NCI-H146 (cell line): ENCODE results near the gene AGAP5.
A peak's percentile ranks its signal among the peaks of the same experiment; 100 is the strongest.
"Not testable (repeated sequence)": the region's sequence is repeated elsewhere in the genome, so short reads cannot be mapped to it uniquely, and the experiment has no call there.

ENCODE experiments used
- DNase-seq: peaks from one replicate; lab custom pipeline; 2025; lab: John Stamatoyannopoulos, UW

AGAP5 gene

GRCh38 chr10:73697675-73698159 lies at the start of gene AGAP5:
TSS of gene AGAP5 (minus strand) at chr10:73698109. CDS start at chr10:73697755, 354 bp downstream.
- not testable (repeated sequence) for DNase-seq

DNA sequence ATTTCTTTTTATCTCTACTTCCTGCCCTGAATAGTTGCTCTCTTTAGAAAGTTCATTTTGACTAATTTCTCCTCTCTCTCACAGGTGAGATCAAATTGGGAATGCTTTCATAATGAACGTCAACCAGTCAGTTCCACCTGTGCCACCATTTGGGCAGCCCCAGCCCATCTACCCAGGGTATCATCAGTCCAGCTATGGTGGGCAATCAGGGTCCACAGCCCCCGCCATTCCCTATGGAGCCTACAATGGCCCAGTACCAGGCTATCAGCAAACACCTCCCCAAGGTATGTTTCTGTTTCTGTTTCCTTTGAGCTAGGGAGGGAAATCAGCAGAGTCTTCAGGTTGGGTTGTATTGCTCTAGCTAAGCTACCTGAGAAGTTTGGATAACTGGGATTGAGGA lies 48.8 kb upstream of the AGAP5 start:
- DNase-seq: no peak

DNA sequence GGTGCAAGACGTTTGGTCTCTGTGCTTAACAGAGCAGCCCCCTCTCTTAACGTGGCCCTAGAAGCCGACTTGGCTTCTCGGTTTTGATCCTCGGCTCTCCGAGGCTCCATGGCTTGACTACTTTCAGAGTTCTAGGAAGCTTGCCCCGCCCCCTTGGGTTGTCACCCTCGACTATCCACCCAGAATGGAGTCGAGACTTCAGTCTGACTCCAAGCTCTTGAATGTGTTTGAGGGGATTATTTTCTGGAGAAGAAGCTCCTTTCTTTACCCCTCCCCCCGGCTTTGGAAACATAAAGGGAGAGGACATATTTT lies 46.7 kb upstream of the AGAP5 start:
- DNase-seq: peak; percentile 41

DNA sequence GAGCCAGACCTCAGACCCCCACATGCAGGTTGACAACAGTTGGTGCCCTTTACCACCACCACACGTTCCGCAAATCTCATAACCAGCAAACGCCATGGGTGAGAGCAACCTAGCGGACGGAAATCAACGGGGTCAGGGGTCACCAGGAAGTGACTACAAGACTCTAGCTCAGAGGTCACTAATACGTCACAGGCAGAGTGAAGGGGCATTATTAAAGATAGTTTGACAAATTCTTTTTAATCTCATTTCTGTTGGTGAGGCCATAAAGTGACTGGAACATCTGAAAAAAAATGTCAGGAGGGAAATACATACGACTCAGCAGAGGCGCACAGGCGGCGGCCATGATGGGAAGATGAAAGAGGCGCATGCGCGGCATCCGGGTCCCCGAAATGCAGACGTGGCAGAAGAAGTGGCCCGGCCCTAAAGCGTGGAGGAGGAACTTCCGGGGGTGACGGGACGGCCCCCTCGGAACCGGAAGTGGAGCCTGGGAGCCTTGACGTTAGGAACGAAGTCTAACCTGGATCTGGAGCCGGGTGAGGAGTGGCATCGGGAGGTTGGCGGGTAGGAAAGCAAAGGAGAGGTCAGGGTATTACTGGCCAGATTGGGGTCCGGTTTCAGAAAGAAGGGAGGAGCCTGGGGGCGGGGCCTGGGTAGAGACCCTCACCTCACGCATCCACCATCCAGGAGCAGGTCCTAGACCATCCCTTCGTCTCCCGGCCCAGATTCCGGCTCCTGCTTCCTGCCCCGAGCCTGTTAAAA lies 46.2 kb upstream of the AGAP5 start, which contains the start of gene SEC24C:
Gene SEC24C (plus strand): TSS at position 468 of the 759 bp plus-strand sequence. CDS start 2,461 bp downstream, outside the sequence.
- peak; percentile 97 for DNase-seq

DNA sequence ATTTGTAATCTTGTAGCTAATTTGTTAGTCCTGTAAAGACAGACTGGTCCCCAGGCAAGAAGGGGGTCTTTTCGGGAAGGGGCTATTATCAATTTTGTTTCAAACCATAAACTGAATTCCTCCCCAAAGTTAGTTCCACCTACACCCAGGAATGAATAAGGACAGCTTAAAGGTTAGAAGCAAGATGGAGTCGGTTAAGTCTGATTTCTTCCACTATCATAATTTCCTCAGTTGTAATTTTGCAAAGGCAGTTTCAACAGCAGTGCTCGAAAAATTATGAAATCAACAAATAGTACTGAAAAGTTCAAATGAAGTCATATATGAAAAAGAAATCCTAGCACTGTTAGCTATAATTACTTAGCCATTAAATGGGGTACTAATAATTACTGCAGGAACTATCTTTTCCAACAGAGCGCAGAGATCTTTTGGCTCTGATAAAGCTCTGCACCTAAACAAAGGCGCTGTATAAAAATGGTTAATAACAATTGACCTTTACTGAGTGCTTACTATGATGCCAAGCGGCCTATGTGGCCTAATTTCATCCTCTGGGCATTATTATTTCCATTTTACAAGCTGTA lies 45.5 kb upstream of the AGAP5 start:
- DNase-seq: no peak

DNA sequence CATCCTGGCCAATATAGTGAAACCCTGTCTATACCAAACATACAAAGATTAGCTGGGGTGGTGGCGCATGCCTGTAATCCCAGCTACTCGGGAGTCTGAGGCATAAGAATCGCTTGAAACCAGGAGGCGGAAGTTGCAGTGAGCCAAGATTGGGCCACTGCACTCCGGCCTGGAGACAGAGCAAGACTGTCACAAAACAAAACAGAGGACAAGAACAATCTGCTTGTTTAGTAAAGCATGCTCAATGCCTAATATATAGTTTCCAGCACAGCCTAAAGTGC lies 44.5 kb upstream of the AGAP5 start:
- no peak for DNase-seq

DNA sequence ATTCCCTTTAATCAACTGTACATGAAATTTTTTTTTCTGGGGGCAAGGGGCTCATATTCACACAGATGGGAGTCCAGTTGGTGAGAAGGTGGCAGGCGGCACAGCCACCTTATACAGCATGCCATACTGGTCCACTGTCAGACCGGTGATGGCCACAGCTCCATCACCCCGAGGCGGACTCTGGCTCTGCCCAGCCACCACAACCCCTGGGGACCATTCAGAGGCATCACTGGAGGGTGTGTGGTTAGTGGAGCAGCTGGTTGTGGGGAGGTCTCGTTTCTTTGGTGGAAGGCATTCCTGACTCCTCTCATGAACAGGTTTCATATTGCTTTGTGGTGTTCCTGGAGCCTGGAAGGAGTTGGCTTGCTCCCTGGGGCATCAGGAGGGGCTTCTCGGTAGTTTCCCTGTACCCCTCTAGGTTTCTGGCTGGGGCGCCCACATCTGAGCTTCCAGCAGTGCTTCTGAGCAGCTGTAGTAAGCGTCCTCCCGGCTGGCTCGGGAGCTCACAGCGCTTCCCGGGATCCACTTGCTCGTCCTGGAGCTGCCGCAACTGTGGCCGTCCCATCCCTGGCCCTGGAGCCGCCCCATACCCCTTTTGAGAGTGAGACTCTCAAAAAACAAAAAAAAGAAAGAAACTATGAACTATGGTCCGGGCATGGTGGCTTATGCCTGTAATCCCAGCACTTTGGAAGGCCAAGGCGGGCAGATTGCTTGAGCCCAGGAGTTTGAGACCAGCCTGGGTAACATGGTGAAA lies 42.8 kb upstream of the AGAP5 start:
- DNase-seq: not testable (repeated sequence)

DNA sequence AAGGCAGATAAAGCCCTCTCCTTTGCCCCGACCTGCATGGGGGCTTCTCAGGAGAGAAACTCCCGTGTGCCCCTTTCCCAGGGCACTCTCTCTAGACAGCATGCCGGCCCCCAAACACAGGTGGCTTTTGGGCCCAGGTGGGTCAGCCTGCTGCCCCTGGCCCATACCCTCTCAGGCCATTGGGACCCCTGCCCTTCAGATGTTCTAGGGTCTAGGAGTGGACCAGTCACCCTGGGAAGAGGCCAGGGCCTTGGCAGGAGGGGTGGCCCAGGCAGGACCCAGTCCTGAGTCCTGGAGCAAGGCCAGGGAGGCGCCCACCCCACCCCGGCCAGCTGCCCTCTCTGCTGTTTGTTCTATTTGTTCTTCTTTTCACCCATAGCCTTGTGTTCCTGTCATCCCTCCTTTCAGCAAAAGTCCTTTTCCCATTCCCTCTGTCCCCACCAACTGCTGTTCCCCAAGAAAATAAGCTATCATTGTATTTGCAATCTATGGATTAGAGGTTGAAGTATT lies 36.9 kb upstream of the AGAP5 start:
- DNase-seq: no peak

- DNase-seq: no peak
These were observed 36.3 kb upstream of the AGAP5 start for GRCh38 chr10:73734028-73734720.

DNA sequence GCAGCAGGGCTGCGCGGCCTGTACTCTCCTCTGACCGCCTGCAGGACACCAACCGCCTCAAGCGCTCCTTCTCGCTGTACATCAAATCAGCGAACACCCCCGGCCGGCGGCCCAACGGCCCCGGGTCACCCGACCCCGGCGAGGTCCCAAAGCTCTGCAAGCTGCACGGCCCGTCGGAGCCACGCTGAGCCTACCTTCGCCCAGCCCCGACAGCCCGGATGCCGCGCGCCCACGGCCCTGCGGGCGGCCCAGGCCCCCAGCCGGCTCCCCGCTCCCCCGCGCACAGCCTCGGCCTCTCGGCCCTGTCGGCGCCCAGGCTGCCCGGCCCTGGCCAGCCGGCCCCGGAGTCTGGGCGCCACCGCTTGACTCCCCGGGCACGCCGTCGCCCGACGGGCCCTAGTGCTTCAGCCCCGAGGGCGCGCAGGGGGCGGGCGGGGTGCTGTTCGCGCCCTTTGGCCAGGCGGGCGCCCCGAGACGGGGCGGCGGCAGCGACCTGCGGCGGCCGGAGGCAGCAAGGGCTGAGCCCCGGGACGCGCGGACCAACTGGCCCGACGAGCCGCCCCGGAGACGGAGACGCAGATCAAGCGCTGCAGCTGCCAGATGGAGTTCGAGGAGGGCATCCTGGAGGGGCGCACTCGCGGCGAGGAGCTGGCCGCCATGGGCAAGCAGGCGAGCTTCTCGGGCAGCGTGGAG lies 35.2 kb upstream of the AGAP5 start:
- DNase-seq: no peak

DNA sequence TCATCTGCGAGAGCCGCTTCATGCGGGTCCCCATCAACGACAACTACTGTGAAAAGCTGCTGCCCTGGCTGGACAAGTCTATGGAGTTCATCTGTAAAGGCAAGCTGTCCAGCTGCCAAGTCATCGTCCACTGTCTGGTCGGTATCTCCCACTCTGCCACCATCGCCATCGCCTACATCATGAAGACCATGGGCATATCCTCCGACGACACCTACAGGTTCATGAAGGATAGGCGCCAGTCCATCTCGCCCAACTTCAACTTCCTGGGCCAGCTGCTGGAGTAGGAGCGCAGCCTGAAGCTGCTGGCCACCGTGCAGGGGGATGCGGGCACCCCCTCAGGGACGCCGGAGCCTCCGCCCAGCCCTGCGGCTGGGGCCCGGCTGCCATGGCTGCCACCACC lies 34.5 kb upstream of the AGAP5 start:
- DNase-seq: no peak

- DNase-seq: no peak
These were observed 33.9 kb upstream of the AGAP5 start for GRCh38 chr10:73731588-73732375.

- DNase-seq: peak; percentile 83
These were observed 32.4 kb upstream of the AGAP5 start for GRCh38 chr10:73730153-73730906.

- peak; percentile 6 for DNase-seq
These were observed 31.9 kb upstream of the AGAP5 start for GRCh38 chr10:73729781-73730152.

DNA sequence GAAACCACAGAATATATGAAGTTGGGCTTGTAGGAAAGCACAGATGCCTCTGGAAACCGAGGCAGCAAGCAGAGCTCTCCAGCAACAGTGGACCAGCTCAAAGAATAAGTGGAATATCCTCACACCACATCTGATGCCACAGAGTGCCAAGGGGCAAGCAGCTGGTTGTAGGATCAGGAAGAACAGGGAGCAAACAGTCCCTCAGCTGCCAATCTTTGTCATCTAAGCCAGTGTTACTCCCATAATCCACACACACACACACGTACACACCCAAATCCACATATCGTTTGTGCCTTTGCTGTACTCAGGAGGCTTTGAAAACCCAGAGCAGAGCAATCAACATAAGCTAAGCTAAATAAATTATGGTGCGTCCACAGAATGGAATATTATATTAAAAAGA lies 25.6 kb upstream of the AGAP5 start:
- DNase-seq: no peak

- not testable (repeated sequence) for DNase-seq
These were observed 22.7 kb upstream of the AGAP5 start for GRCh38 chr10:73720561-73720960.

DNA sequence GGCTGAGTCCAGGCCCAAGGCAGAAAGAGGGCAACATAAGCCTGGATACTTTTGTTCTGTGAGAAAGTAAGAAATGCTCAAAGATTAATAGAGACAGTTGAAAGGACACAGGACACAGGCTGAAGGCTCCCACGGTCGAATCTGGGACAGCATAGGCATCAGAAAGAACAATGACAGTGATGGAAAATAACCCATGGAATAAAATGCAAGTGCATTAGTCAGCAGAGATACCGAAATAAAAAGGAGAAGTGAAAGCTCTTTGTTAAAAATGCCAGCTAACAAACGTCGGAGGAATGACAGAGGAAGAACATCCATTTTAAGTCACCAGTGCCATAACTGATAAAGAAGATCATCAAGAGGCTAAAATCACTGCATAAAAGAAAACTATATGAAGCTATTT lies 19.6 kb upstream of the AGAP5 start:
- no peak for DNase-seq

GRCh38 chr10:73716251-73716650 lies 18.3 kb upstream of the AGAP5 start:
- DNase-seq: no peak

DNA sequence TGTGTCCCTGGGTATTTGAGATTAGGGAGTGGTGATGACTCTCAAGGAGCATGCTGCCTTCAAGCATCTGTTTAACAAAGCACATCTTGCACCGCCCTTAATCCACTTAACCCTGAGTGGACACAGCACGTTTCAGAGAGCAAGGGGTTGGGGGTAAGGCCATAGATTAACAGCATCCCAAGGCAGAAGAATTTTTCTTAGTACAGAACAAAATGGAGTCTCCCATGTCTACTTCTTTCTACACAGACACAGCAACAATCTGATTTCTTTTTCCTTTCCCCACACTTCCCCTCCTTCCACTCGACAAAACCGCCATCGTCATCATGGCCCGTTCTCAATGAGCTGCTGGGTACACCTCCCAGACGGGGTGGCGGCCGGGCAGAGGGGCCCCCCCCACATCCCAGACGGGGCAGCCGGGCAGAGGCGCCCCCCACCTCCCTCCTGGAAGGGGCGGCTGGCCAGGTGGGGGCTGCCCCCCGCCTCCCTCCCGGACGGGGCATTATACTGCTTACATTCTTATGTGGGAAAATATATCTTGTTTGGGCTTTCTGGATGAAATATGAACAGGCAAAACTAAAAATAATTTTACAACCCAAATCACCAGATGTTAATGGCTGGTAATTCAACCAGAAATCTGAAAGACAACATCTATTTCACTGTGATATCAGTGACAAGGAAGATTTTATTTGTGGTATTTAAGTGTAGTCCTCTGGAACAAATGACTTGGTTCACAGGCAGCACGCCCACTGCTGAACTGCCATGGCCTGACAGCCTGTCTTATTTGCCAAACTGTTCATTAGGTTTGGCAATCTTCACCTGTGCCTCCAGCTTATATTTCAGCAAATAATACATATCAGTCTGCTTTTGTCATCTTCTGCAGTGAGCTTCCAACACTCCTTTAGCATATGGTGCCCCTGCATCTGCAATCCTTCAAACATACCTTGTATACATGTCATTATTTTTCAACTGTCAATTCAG lies 17.6 kb upstream of the AGAP5 start:
- DNase-seq: not testable (repeated sequence)
